ENCODE measurements around the gene CPS1. TPM values are rescaled to one million over a fixed set of nuclear protein-coding genes. Genes with fewer than 3 reads are reported as not detected.

CPS1 gene
- total RNA-seq = 1,000 to 10,000 TPM; 1,066 to 2,150 (median 1,343) TPM
- long read RNA-seq, full-length matches to known transcripts = 5 of 62 reads
- long read RNA-seq, partial matches to known transcripts = 53 of 62 reads
- long read RNA-seq, other reads (novel, unspliced or antisense) = 4 of 62 reads

DNA sequence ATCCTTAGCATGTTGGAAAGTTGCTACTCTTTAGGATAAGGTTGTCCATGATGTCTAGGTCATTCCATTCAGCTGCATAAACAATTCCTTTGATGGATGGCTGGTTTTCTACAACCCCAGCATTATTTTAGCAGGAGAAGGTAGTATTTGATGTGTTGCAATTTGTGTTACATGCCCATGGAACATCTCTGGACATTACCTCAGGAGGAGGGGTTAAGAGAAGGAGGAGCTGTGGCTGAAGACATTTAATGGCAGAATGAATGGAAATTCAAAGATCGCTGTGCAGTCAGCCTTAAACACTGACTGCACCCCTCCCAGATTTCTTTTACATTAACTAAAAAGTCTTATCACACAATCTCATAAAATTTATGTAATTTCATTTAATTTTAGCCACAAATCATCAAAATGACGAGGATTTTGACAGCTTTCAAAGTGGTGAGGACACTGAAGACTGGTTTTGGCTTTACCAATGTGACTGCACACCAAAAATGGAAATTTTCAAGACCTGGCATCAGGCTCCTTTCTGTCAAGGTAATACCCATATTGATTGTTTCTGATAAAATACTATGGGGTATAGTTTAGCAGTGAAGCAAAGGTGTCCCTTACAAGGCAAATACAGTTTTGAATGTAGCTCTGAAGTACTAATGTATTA is at the start of gene CPS1:
TSS of gene CPS1 (plus strand) at position 271 of the 652 bp plus-strand sequence. CDS start at position 406, 135 bp downstream.
- peak; percentile 60 to 83 (median 75) for ATAC-seq
- peaks cover 0 to 13% (median 2%) of the 10 kb centered on the region in 4 donors for H3K4me1 ChIP-seq
- H3K36me3 ChIP-seq = peaks cover 0 to 12% (median 0%) of the 10 kb centered on the region in 4 donors
- H3K27ac ChIP-seq = peak within 1 kb of the TSS; percentile 25 to 98 (median 91)
- peak in 1 of 3 donors; percentile 59 for DNase-seq
- whole genome bisulfite sequencing (ENCODE audit: insufficient coverage, low coverage, low lambda C conversion rate, missing lambda C conversion rate) = 12% methylated on average over 2 of the region's 2 CpGs
- no peaks in the 10 kb centered on the region for H3K9me3 ChIP-seq
- peak within 1 kb of the TSS; percentile 39 to 67 (median 55) for H3K4me3 ChIP-seq
- intact Hi-C loops (cut with DNase I) = no loop called here
- TF ChIP-seq CTCF (IDR thresholded peaks at IDR 0.05) (no peak), POLR2A (IDR thresholded peaks at IDR 0.05) (peak; percentile 94)
- H3K27me3 ChIP-seq = no peaks in the 10 kb centered on the region

GRCh38 chr2:210515911-210516310 is 40.5 kb upstream of the CPS1 start:
- Histone ChIP-seq H3K4me1 (no peaks in the 10 kb centered on the region), H3K36me3 (no peaks in the 10 kb centered on the region), H3K27me3 (no peaks in the 10 kb centered on the region), H3K27ac (no peak overlapping the region), H3K9me3 (no peaks in the 10 kb centered on the region), H3K4me3 (no peak overlapping the region)
- intact Hi-C loops (cut with DNase I) = no loop called here
- ATAC-seq (no peak), DNase-seq (no peak)
- WGBS (ENCODE audit: insufficient coverage, low coverage, low lambda C conversion rate, missing lambda C conversion rate) = 52% methylated on average over 2 of the region's 2 CpGs
- no peak for TF ChIP-seq CTCF (IDR thresholded peaks at IDR 0.05)
- no peak for TF ChIP-seq POLR2A (IDR thresholded peaks at IDR 0.05)

GRCh38 chr2:210517264-210517663 is 39.1 kb upstream of the CPS1 start:
- Histone ChIP-seq H3K27me3 (no peaks in the 10 kb centered on the region), H3K4me3 (no peak overlapping the region), H3K9me3 (no peaks in the 10 kb centered on the region), H3K27ac (no peak overlapping the region), H3K4me1 (no peaks in the 10 kb centered on the region), H3K36me3 (no peaks in the 10 kb centered on the region)
- intact Hi-C loops (cut with DNase I) = no loop called here
- ATAC-seq = no peak
- no peak for DNase-seq
- TF ChIP-seq CTCF (IDR thresholded peaks at IDR 0.05) (no peak), POLR2A (IDR thresholded peaks at IDR 0.05) (no peak)
- 80% methylated on average over 4 of the region's 4 CpGs for WGBS (ENCODE audit: insufficient coverage, low coverage, low lambda C conversion rate, missing lambda C conversion rate)

- H3K4me3 ChIP-seq = no peak overlapping the region
- TF ChIP-seq CTCF (IDR thresholded peaks at IDR 0.05) (no peak), POLR2A (IDR thresholded peaks at IDR 0.05) (no peak)
- H3K27me3 ChIP-seq = no peaks in the 10 kb centered on the region
- DNase-seq = no peak
- H3K9me3 ChIP-seq = no peaks in the 10 kb centered on the region
- ATAC-seq = no peak
- H3K4me1 ChIP-seq = peaks cover 0 to 22% (median 10%) of the 10 kb centered on the region in 4 donors
- intact Hi-C loops (cut with DNase I) = no loop called here
- WGBS (ENCODE audit: insufficient coverage, low coverage, low lambda C conversion rate, missing lambda C conversion rate) = 66% methylated on average over 5 of the region's 5 CpGs
- no peaks in the 10 kb centered on the region for H3K36me3 ChIP-seq
- H3K27ac ChIP-seq = no peak overlapping the region
Observed at GRCh38 chr2:210519594-210519993, 36.8 kb upstream of the CPS1 start.
